Mucosa of descending colon (tissue), 3 donors: Measurements from ENCODE around the gene DDX39B. TPM values are rescaled to one million over a fixed set of nuclear protein-coding genes. Genes with fewer than 3 reads are reported as not detected.
"Not testable (repeated sequence)": the region's sequence is repeated elsewhere in the genome, so short reads cannot be mapped to it uniquely, and the experiment has no call there.

Experiments used
- ATAC-seq: fragments of 200-7000 bp; cut with Tn5 transposase; one replicate; pipeline ENCODE4 v1.9.1; 2020; ENCODE audit warnings: mild to moderate bottlenecking, moderate library complexity
- DNase-seq, 3 donors: peaks; one replicate each; pipeline ENCODE4 v3.0.0-alpha.2; 2020
- H3K36me3 ChIP-seq: fragments of 200-600 bp; one replicate; pipeline ENCODE4 v1.8.0; 2021; ENCODE audit warnings: low read depth, mild to moderate bottlenecking
- H3K4me1 ChIP-seq: fragments of 200-600 bp; one replicate; pipeline ENCODE4 v1.8.0; 2021; ENCODE audit warnings: low read depth, mild to moderate bottlenecking
- H3K4me3 ChIP-seq: fragments of 200-600 bp; one replicate; pipeline ENCODE4 v1.8.0; 2021; ENCODE audit warnings: mild to moderate bottlenecking
- H3K9me3 ChIP-seq: fragments of 200-600 bp; one replicate; pipeline ENCODE4 v1.8.0; 2021; ENCODE audit warnings: mild to moderate bottlenecking
- intact Hi-C, 2 donors: fragments of 100-400 bp; cut with DNase I in 1 of 2; cut with micrococcal nuclease in 1 of 2; formaldehyde crosslinking; loops; one replicate each; pipeline versions ENCODE4 v1.11.0 to v1.11.1; 2022; cut with DNase I, micrococcal nuclease
- total RNA-seq, 3 donors: library from RNA; stranded (reverse); fragmentation: NEBNext Ultra II Directional in 2 of 3; extraction: Animal tissue kit (Norgen Biotek cat#: 25700) in 2 of 3; gene quantifications; one replicate each; pipeline versions ENCODE4 v1.2.1 to v1.2.4, GENCODE V29; 2021 to 2023
- TF ChIP-seq, protein P1 (sequence below): fragments of 200-600 bp; IDR thresholded peaks from one replicate; pipeline ENCODE4 v1.8.0; 2022; ENCODE audit warnings: antibody characterized with exemption, mild to moderate bottlenecking
- donor health status: DM: no; HTN: no; CAD: no; lungs with moderate emphysema.
- donor health status: DM: no; HTN: no; CAD: no.
- donor health status: DM: no; HTN: yes; CAD: no.

The DDX39B gene
- total RNA-seq, 3 donors from 2014 or later = 239 to 309 (median 295) TPM

DNA sequence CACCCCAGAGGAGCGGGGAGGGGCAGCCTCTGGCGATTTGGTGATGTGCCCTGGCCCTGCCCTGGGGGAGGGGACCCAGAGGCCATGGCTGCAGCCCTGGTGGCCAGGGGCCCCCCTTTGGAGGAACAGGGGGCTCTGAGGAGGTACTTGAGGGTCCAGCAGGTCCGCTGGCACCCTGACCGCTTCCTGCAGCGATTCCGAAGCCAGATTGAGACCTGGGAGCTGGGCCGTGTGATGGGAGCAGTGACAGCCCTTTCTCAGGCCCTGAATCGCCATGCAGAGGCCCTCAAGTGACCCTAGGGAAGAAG, 16.5 kb upstream of the DDX39B start:
- intact Hi-C loops = no loop called here
- DNase-seq = no peak
- Histone ChIP-seq H3K9me3 (no peaks in the 10 kb centered on the region), H3K4me3 (no peak overlapping the region), H3K4me1 (peaks cover 3% of the 10 kb centered on the region), H3K36me3 (peaks cover 4% of the 10 kb centered on the region)
- ATAC-seq = no peak
- TF ChIP-seq, protein P1, sequence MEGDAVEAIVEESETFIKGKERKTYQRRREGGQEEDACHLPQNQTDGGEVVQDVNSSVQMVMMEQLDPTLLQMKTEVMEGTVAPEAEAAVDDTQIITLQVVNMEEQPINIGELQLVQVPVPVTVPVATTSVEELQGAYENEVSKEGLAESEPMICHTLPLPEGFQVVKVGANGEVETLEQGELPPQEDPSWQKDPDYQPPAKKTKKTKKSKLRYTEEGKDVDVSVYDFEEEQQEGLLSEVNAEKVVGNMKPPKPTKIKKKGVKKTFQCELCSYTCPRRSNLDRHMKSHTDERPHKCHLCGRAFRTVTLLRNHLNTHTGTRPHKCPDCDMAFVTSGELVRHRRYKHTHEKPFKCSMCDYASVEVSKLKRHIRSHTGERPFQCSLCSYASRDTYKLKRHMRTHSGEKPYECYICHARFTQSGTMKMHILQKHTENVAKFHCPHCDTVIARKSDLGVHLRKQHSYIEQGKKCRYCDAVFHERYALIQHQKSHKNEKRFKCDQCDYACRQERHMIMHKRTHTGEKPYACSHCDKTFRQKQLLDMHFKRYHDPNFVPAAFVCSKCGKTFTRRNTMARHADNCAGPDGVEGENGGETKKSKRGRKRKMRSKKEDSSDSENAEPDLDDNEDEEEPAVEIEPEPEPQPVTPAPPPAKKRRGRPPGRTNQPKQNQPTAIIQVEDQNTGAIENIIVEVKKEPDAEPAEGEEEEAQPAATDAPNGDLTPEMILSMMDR = no peak

DNA sequence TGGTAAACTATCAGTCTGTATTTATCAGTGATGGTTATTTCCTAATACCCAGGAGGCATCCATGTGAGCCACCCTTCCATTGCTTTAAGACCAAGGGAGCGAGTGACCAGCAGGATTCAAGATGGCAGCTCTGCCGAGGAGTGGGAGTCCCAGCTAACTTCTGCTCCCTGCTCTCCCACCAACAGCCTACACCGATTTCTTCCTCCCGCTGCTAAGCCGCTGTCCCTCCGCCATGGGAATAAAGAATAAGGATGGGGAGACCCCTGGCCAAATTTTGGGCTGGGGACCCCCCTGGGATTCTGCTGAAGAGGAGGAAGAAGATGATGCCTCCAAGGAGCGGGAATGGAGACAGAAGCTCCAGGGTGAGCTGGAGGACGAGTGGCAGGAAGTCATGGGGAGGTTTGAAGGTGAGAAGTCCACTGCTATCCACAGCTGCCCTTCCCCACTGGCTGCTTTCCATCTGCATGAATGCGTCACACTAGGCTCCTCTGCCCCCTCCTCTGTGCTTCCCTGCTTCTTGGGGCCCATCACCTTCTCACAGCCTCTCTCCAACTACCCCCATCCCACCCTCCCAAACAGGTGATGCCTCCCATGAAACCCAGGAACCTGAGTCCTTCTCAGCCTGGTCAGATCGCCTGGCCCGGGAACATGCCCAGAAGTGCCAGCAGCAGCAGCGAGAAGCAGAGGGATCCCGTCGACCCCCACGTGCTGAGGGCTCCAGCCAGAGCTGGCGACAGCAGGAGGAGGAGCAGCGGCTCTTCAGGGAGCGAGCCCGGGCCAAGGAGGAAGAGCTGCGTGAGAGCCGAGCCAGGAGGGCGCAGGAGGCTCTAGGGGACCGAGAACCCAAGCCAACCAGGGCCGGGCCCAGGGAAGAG, 15.9 kb upstream of the DDX39B start:
- DNase-seq = no peak
- Histone ChIP-seq H3K4me1 (peaks cover 3% of the 10 kb centered on the region), H3K4me3 (no peak overlapping the region), H3K9me3 (no peaks in the 10 kb centered on the region), H3K36me3 (peaks cover 4% of the 10 kb centered on the region)
- ATAC-seq = no peak
- TF ChIP-seq, protein P1 = no peak
- intact Hi-C loops = no loop called here

DNA sequence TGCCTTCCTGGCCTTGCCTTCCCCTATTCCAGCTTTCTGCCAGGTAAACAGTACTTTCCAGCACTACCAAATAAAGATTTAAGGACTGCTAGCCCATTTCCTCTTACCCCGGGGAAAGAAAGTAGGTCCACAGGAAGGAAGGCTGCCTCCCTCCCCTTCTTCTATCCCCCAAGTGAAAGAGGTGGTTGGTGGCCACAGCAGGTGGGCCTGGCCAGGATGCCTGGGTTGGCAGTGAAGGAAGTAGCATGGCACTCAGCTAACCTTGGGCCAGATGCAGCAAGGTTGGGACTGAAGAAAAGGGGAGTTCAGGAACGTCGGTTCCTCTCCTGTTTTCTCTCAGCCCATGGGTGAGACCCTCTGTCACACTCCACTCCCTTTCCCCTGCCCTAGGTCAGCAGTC, 14.5 kb upstream of the DDX39B start:
- intact Hi-C loops = no loop called here
- TF ChIP-seq, protein P1 = no peak
- H3K4me3 ChIP-seq = no peak overlapping the region
- ATAC-seq = no peak
- no peak for DNase-seq
- peaks cover 3% of the 10 kb centered on the region for H3K4me1 ChIP-seq
- H3K36me3 ChIP-seq = peaks cover 4% of the 10 kb centered on the region
- H3K9me3 ChIP-seq = no peaks in the 10 kb centered on the region

DNA sequence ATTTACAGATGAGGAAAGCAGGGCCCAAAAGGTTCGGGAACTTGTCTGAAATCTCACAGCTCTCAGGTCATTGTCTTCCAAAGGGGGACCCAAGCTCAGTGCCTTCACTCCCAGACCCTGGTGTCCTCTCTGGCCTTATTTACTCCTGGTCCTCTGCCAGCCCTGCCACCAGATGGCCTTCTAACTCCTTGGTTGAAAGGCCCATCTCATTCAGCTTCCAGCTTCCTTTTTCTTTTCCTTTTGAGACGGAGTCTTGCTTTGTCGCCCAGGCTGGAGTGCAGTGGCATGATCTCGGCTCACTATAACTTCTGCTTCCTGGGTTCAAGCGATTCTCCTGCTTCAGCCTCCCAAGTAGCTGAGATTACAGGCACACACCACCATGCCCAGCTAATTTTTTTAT, 9.6 kb upstream of the DDX39B start:
- H3K36me3 ChIP-seq, H3K9me3 ChIP-seq, H3K4me3 ChIP-seq, intact Hi-C loops: not testable (repeated sequence)
- TF ChIP-seq, protein P1 = peak; percentile 17
- H3K4me1 ChIP-seq = peaks cover 12% of the 10 kb centered on the region
- ATAC-seq (peak; percentile 17), DNase-seq (peak in 2 of 3 donors; percentile 64 to 65)

DNA sequence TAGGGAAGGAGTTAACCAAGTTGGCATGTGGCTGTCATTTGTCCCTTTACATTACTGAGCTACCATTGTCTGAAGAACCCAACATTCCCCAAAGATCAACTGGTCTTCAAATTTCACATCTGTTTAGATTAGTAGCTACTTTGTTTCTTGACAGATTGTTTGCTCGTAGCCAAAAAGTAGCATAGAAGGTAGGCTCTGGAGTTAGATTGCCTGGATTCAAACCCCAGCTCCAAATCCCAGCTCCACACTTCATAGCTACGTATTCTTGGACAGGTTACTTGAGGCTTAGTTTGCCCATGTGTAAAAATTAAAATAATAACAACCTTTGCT, 6.7 kb upstream of the DDX39B start:
- H3K4me1 ChIP-seq = peaks cover 12% of the 10 kb centered on the region
- H3K9me3 ChIP-seq = no peaks in the 10 kb centered on the region
- no peaks in the 10 kb centered on the region for H3K36me3 ChIP-seq
- intact Hi-C loops = loop anchor here (5.0 kb wide), 2 partner anchors 44 to 49 kb away; partner anchors contain the start of gene NCR3 (in 1 of the 2)
- TF ChIP-seq, protein P1 = no peak
- DNase-seq (no peak), ATAC-seq (no peak)
- no peak overlapping the region for H3K4me3 ChIP-seq
